Measurements from ENCODE around the gene CLP1. TPM values are rescaled to one million over a fixed set of nuclear protein-coding genes. Genes with fewer than 3 reads are reported as not detected.

The CLP1 gene
- 12.6 and 16.2 TPM in 2 replicates for total RNA-seq (ENCODE audit: low replicate concordance)

GRCh38 chr11:57657194-57658022, at the start of gene CLP1:
CLP1 (plus strand) TSS chr11:57657762; CDS start chr11:57659477, 1,715 bp downstream.
- H3K4me3 ChIP-seq (ENCODE audit: low read depth, low read length): peak within 1 kb of the TSS; percentile 78
- DNase-seq (ENCODE audit: low read depth): peak; percentile 98
- TF ChIP-seq, protein P1, sequence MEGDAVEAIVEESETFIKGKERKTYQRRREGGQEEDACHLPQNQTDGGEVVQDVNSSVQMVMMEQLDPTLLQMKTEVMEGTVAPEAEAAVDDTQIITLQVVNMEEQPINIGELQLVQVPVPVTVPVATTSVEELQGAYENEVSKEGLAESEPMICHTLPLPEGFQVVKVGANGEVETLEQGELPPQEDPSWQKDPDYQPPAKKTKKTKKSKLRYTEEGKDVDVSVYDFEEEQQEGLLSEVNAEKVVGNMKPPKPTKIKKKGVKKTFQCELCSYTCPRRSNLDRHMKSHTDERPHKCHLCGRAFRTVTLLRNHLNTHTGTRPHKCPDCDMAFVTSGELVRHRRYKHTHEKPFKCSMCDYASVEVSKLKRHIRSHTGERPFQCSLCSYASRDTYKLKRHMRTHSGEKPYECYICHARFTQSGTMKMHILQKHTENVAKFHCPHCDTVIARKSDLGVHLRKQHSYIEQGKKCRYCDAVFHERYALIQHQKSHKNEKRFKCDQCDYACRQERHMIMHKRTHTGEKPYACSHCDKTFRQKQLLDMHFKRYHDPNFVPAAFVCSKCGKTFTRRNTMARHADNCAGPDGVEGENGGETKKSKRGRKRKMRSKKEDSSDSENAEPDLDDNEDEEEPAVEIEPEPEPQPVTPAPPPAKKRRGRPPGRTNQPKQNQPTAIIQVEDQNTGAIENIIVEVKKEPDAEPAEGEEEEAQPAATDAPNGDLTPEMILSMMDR (IDR thresholded peaks at IDR 0.05; ENCODE audit: insufficient read depth, low read length): no peak

- TF ChIP-seq, protein P1 (IDR thresholded peaks at IDR 0.05; ENCODE audit: insufficient read depth, low read length): no peak
- H3K4me3 ChIP-seq (ENCODE audit: low read depth, low read length): no peak overlapping the region
Observed at GRCh38 chr11:57610170-57610569, 47.4 kb upstream of the CLP1 start.

DNA sequence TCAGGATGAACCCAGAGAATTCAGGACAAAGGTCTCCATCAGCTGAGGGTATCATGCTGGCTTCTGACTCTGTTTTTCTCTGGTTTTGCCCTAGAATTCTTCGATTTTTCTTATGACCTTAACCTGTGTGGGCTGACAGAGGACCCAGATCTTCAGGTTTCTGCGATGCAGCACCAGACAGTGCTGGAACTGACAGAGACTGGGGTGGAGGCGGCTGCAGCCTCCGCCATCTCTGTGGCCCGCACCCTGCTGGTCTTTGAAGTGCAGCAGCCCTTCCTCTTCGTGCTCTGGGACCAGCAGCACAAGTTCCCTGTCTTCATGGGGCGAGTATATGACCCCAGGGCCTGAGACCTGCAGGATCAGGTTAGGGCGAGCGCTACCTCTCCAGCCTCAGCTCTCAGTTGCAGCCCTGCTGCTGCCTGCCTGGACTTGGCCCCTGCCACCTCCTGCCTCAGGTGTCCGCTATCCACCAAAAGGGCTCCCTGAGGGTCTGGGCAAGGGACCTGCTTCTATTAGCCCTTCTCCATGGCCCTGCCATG, 43.3 kb upstream of the CLP1 start:
- DNase-seq (ENCODE audit: low read depth): no peak
- H3K4me3 ChIP-seq (ENCODE audit: low read depth, low read length): no peak overlapping the region
- TF ChIP-seq, protein P1 (IDR thresholded peaks at IDR 0.05; ENCODE audit: insufficient read depth, low read length): no peak

More at GRCh38 chr11:57610170-57610569, 47.4 kb upstream of the CLP1 start:
- DNase-seq (ENCODE audit: low read depth): no peak

- no peak overlapping the region for H3K4me3 ChIP-seq (ENCODE audit: low read depth, low read length)
- TF ChIP-seq, protein P1 (IDR thresholded peaks at IDR 0.05; ENCODE audit: insufficient read depth, low read length): no peak
- DNase-seq (ENCODE audit: low read depth): no peak
Observed at GRCh38 chr11:57615308-57615707, 42.3 kb upstream of the CLP1 start.

DNA sequence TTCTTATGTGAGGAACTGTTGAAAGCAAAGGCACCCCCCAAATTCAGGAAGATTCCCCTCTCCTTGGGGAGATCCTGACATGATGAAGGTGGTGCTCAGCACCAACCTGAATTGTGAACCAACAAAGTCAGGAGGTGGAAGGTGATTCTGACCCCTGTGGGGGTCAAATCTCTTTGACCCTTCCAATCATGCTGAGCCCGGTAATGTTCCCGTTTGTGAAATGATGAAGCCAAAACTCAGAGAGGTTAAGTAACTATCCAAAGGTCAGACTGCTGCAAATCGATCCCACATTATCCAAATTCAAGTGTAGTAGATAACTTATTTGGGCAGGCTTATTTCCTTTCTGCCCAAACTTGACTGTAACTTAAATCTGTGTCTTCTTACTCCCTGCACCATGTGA, 41.0 kb upstream of the CLP1 start:
- TF ChIP-seq, protein P1 (IDR thresholded peaks at IDR 0.05; ENCODE audit: insufficient read depth, low read length): no peak
- H3K4me3 ChIP-seq (ENCODE audit: low read depth, low read length): no peak overlapping the region
- DNase-seq (ENCODE audit: low read depth): no peak

DNA sequence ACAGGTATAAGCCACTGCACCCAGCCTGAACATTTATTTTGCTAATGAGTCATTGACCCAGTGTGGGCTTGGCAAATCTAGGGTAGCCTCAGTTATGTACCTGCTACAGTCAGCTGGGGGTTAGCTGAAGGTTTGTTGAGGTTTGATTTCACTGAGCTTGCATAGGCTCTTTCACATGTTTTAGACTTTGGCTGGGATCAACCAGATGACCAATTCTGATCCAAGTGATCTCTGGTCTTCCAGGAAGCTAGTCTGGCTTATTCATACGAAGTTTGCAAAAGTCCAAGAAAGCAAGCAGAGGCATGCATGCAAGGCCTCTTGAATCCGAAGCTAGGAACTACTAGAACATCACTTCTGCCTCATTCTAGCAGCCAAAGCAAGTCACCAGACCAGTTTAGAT, 39.1 kb upstream of the CLP1 start:
- no peak overlapping the region for H3K4me3 ChIP-seq (ENCODE audit: low read depth, low read length)
- TF ChIP-seq, protein P1 (IDR thresholded peaks at IDR 0.05; ENCODE audit: insufficient read depth, low read length): no peak
- DNase-seq (ENCODE audit: low read depth): no peak

Measured in fibroblast of the aortic adventitia (primary cell).